Measurements from ENCODE around the gene WEE1. TPM values are rescaled to one million over a fixed set of nuclear protein-coding genes. Genes with fewer than 3 reads are reported as not detected.

Gene WEE1
- total and polyA plus RNA-seq, 10 of the 15 experiments (the other 5 are each of a cell fraction or from before 2014, with no cell fraction given): 13.8 to 69.5 (median 45.4) TPM

GRCh38 chr11:9615031-9615451, 41.6 kb downstream of the WEE1 start:
- Histone ChIP-seq H3K27me3 (replicated peaks in 1 of 2; ENCODE audit: control insufficient read depth in 2 of 2, insufficient read depth in 2 of 2, low read length in 1 of 2) (no peaks in the 10 kb centered on the region), H3K4me3 (peak overlapping the region; percentile 68), H3K36me3 (ENCODE audit: control insufficient read depth in 2 of 2, insufficient read depth in 2 of 2, low read length in 1 of 2) (no peaks in the 10 kb centered on the region), H3K79me2 (ENCODE audit: control insufficient read depth, insufficient read depth, low read length) (no peaks in the 10 kb centered on the region), H3K27ac (ENCODE audit: control insufficient read depth, insufficient read depth) (peak overlapping the region; percentile 91), H4K20me1 (ENCODE audit: control insufficient read depth, insufficient read depth) (no peaks in the 10 kb centered on the region), H2AFZ (ENCODE audit: control insufficient read depth, low read depth, low read length) (no peak overlapping the region), H3K4me1 (ENCODE audit: control insufficient read depth, insufficient read depth, low read length) (peaks cover 43% of the 10 kb centered on the region), H3K4me2 (ENCODE audit: control insufficient read depth, insufficient read depth) (peak overlapping the region; percentile 75), H3K9me3 (replicated peaks; ENCODE audit: control insufficient read depth, insufficient read depth, low read length) (no peaks in the 10 kb centered on the region; the same call in 2 of the 3 replicates), H3K9ac (ENCODE audit: control insufficient read depth, insufficient read depth, low read length) (peak overlapping the region; percentile 79)
- in situ Hi-C loops (cut with MboI) (loop anchor here (10.0 kb wide), 1 partner anchor 690 kb away; the partner anchor contains the start of gene ADM), intact Hi-C loops (cut with micrococcal nuclease; ENCODE audit: unreplicated experiment) (loop anchor here (2.0 to 10.0 kb wide), 2 partner anchors 48 to 690 kb away; partner anchors contain the start of gene ADM)
- ATAC-seq (peak; percentile 75), FAIRE-seq (peak; percentile 44), DNase-seq (ENCODE audit: low read depth, low spot score) (peak; percentile 77)
- SMC1A ChIA-PET (ENCODE audit: uncharacterized antibody, unreplicated experiment): no interaction called here
- WGBS (ENCODE audit: insufficient coverage, insufficient replicate concordance, low lambda C conversion rate, missing lambda C conversion rate): 0% methylated on average over 2 of the region's 2 CpGs
- no TSS peak for BruUV-seq (replicated peaks)
- CTCF ChIA-PET: interaction anchor here (7.0 kb wide), 1 partner anchor 134 kb away, joined by 126 read pairs; no protein-coding TSS in a partner anchor
- RAD21 ChIA-PET (ENCODE audit: unreplicated experiment): interaction anchor here (0.8 kb wide), 1 partner anchor 49 kb away, joined by 3 read pairs; the partner anchor contains the start of gene SWAP70
- POLR2A ChIA-PET: no interaction called here
- peak; percentile 55 to 59; a peak in 2 of 4 replicates for TF ChIP-seq EP300 (IDR thresholded peaks at IDR 0.05; ENCODE audit: borderline replicate concordance in 1 of 2, control insufficient read depth in 1 of 2, low read depth in 2 of 2, low read length in 2 of 2)
- no peak for TF ChIP-seq ATF3 (IDR thresholded peaks at IDR 0.05; ENCODE audit: borderline replicate concordance, extremely low read depth, low read depth, low read length)
- no peak for TF ChIP-seq HCFC1 (IDR thresholded peaks at IDR 0.05; ENCODE audit: low read length)
- TF ChIP-seq MLLT1 (IDR thresholded peaks at IDR 0.05): no peak
- TF ChIP-seq KDM1A (IDR thresholded peaks at IDR 0.05; ENCODE audit: borderline replicate concordance): no peak
- no peak for TF ChIP-seq CEBPZ (IDR thresholded peaks at IDR 0.05; ENCODE audit: low read depth, low read length)
- no peak for TF ChIP-seq HDGF (IDR thresholded peaks at IDR 0.05)
- TF ChIP-seq ATF7 (IDR thresholded peaks at IDR 0.05; ENCODE audit: low read depth): peak; percentile 40; the same call in 1 of the 2 replicates
- no peak for TF ChIP-seq EZH2 (IDR thresholded peaks at IDR 0.05; ENCODE audit: borderline replicate concordance, control insufficient read depth, low read depth, low read length)
- peak; percentile 23; the same call in 1 of the 2 replicates for TF ChIP-seq CREB1 (IDR thresholded peaks at IDR 0.05; ENCODE audit: low read depth)
- no peak for TF ChIP-seq USF2 (IDR thresholded peaks at IDR 0.05; ENCODE audit: borderline replicate concordance, low read depth, low read length)
- TF ChIP-seq SKIL (IDR thresholded peaks at IDR 0.05; ENCODE audit: low read depth, poor library complexity, severe bottlenecking): peak; percentile 65
- no peak for TF ChIP-seq NRF1 (conservative IDR thresholded peaks at IDR 0.05; ENCODE audit: low read depth, low read length)

All from GM12878 (cell line).